K562 (cell line): ENCODE measurements around the gene C2orf66. TPM values are rescaled to one million over a fixed set of nuclear protein-coding genes. Genes with fewer than 3 reads are reported as not detected.

Experiments used
- ATAC-seq: fragments of 200-7000 bp; cut with Tn5 transposase; 3 replicates; pipeline ENCODE4 v1.9.1; 2020; ENCODE audit warnings: moderate library complexity
- BruUV-seq: library from RNA; stranded (reverse); fragments of 400-500 nt; replicated peaks from 2 replicates; lab custom pipeline; 2021; lab: Mats Ljungman, UMichigan
- CTCF ChIA-PET: fragments of 300-600 bp; formaldehyde crosslinking; extraction: SDS; loops from one replicate; lab custom pipeline; 2021; ENCODE audit warnings: low intra/inter-chr PET ratio; lab: Yijun Ruan, JAX
- POLR2A ChIA-PET: fragments of 300-600, 350-650 bp; sonication (Branson Sonifier 250); formaldehyde crosslinking; extraction: SDS; loops from one replicate; lab custom pipeline; 2021; ENCODE audit warnings: antibody characterized with exemption, inconsistent platforms; lab: Yijun Ruan, JAX
- DNase-seq, 4 experiments: peaks; one replicate each; pipeline versions ENCODE4 v3.0.0 to v3.0.0-alpha.2; 2011 to 2018; ENCODE audit warnings: low spot score in 3 of 4, mixed read lengths in 3 of 4; ENCODE audit errors: extremely low read depth in 1 of 4
- FAIRE-seq: peaks from 2 replicates; lab custom pipeline; 2011; peaks lifted over from hg19 to GRCh38; lab: Jason Lieb, UNC
- H2AFZ ChIP-seq: 2 replicates; pipeline ENCODE4 v1.6.0; 2011; ENCODE audit warnings: low read depth, low read length, control low read depth, inconsistent platforms
- H3K27ac ChIP-seq: fragments of 200-600 bp; 3 replicates; pipeline ENCODE4 v1.8.0; 2011; ENCODE audit warnings: low read depth, mild to moderate bottlenecking, control low read depth, inconsistent platforms, low read length, moderate library complexity, mixed read lengths; ENCODE audit errors: extremely low read depth
- H3K27me3 ChIP-seq, 2 experiments: fragments of 300-600 bp in 1 of 2; 2 replicates in 1 of 2; 3 replicates in 1 of 2; pipeline versions ENCODE4 v1.6.0 to v1.8.0; 2011; ENCODE audit warnings: inconsistent platforms in 2 of 2, low read length in 2 of 2, mild to moderate bottlenecking in 1 of 2, mixed read lengths in 1 of 2, moderate library complexity in 1 of 2; ENCODE audit not compliant: control insufficient read depth in 2 of 2, insufficient read depth in 2 of 2
- H3K36me3 ChIP-seq: fragments of 300-600 bp; 3 replicates; pipeline ENCODE4 v1.8.0; 2011; ENCODE audit warnings: mild to moderate bottlenecking, low read length, inconsistent platforms; ENCODE audit not compliant: control insufficient read depth, insufficient read depth
- H3K4me1 ChIP-seq, 2 experiments: fragments of 200-600 bp in 1 of 2; replicated peaks in 1 of 2; 2 replicates in 1 of 2; 3 replicates in 1 of 2; pipeline versions ENCODE4 v1.5.1 to v1.8.0; 2011; ENCODE audit warnings: inconsistent platforms in 2 of 2, low read length in 2 of 2, mild to moderate bottlenecking in 1 of 2, mixed read lengths in 1 of 2, moderate library complexity in 1 of 2; ENCODE audit not compliant: control insufficient read depth in 2 of 2, insufficient read depth in 2 of 2
- H3K4me2 ChIP-seq: 2 replicates; pipeline ENCODE4 v1.6.1; 2011; ENCODE audit warnings: low read length, control low read depth, inconsistent platforms, mixed read lengths; ENCODE audit not compliant: insufficient read depth
- H3K4me3 ChIP-seq: fragments of 200-600 bp; sonication (generic), shearing (Covaris generic); 2 replicates; pipeline ENCODE4 v1.5.1; 2016; ENCODE audit warnings: control low read depth, inconsistent platforms
- H3K79me2 ChIP-seq: fragments of 200-600 bp; 3 replicates; pipeline ENCODE4 v1.8.0; 2011; ENCODE audit warnings: low read length, inconsistent platforms; ENCODE audit not compliant: control insufficient read depth, insufficient read depth
- H3K9ac ChIP-seq, 2 experiments: 2 replicates each; pipeline versions ENCODE4 v1.6.0 to v1.6.1; 2011; ENCODE audit warnings: low read depth in 2 of 2, low read length in 2 of 2, control low read depth in 1 of 2, inconsistent platforms in 1 of 2, mild to moderate bottlenecking in 1 of 2, mixed read lengths in 1 of 2; ENCODE audit not compliant: insufficient read depth in 1 of 2
- H3K9me1 ChIP-seq: one replicate; pipeline ENCODE4 v1.6.0; 2011; ENCODE audit warnings: inconsistent platforms, mild to moderate bottlenecking, low read length, moderate library complexity; ENCODE audit not compliant: control insufficient read depth, insufficient read depth
- H3K9me3 ChIP-seq: replicated peaks from 2 replicates; pipeline ENCODE4 v1.5.1; 2011; ENCODE audit warnings: low read depth, low read length, inconsistent platforms; ENCODE audit not compliant: control insufficient read depth, insufficient read depth
- H4K20me1 ChIP-seq: replicated peaks from 2 replicates; pipeline ENCODE4 v1.6.1; 2011; ENCODE audit warnings: low read length, inconsistent platforms, mixed read lengths; ENCODE audit not compliant: control insufficient read depth, insufficient read depth
- RBFOX2 ChIP-seq: fragments of 200-400 bp; formaldehyde crosslinking; IDR thresholded peaks from 2 replicates; pipeline ENCODE4 v1.6.1; 2017; ENCODE audit warnings: low read depth, mild to moderate bottlenecking, low read length, moderate library complexity
- ZNF431 ChIP-seq: sonication (generic); formaldehyde crosslinking; IDR thresholded peaks from 2 replicates; pipeline ENCODE4 v1.8.0; 2022; ENCODE audit warnings: mild to moderate bottlenecking, missing genetic modification reagents
- WGBS: fragments of 100-300 bp; shearing (Covaris generic); methylation state at CpG from one replicate; pipeline ENCODE4 v1.1.6; 2016; ENCODE audit warnings: low coverage, mixed read lengths; ENCODE audit not compliant: insufficient coverage; ENCODE audit errors: missing lambda C conversion rate; 5-methylcytosine and 5-hydroxymethylcytosine counted together
- in situ Hi-C: fragments of 300-500 bp; cut with MboI; formaldehyde crosslinking; loops from 4 replicates; pipeline ENCODE4 v1.15.0; 2018; ENCODE audit warnings: inconsistent platforms, mixed read lengths
- intact Hi-C: fragments of 100-400 bp; cut with micrococcal nuclease; formaldehyde crosslinking; loops from 2 replicates; pipeline ENCODE4 v1.14.2; 2022
- polyA plus RNA-seq, 8 experiments: library from polyadenylated mRNA; depleted of rRNA in 4 of 8; stranded (reverse) in 5 of 8; unstranded in 3 of 8; fragments of >200 nt; fragmentation: Nextera tagmentation in 2 of 8; fragmentation: Illumina TruSeq in 1 of 8; extraction: Ambion mirVana in 2 of 8; extraction: Trizol in 1 of 8; gene quantifications; 2 replicates each; pipeline versions ENCODE4 v1.2.1 to v1.2.3, GENCODE V29; 2011 to 2014; ENCODE audit warnings: inconsistent platforms in 1 of 8, missing spikeins in 1 of 8
- total RNA-seq, 7 experiments: library from RNA; depleted of rRNA in 6 of 7; stranded (reverse); fragments of >200 nt in 6 of 7; fragmentation: Illumina TruSeq in 2 of 7; extraction: Trizol in 2 of 7; gene quantifications; 2 replicates each; pipeline versions ENCODE4 v1.2.1 to v1.2.3, GENCODE V29; 2011 to 2021; ENCODE audit warnings: low replicate concordance in 1 of 7
- TF ChIP-seq, protein P1 (sequence below): fragments of 250-450 bp; sonication (Bioruptor Pico); IDR thresholded peaks from 2 replicates; pipeline ENCODE4 v1.8.0; 2021; ENCODE audit warnings: moderate library complexity, mild to moderate bottlenecking, inconsistent platforms

C2orf66 gene
- total and polyA plus RNA-seq, 9 of the 15 experiments (the other 6 are each of a cell fraction or from before 2014, with no cell fraction given): not detected

DNA sequence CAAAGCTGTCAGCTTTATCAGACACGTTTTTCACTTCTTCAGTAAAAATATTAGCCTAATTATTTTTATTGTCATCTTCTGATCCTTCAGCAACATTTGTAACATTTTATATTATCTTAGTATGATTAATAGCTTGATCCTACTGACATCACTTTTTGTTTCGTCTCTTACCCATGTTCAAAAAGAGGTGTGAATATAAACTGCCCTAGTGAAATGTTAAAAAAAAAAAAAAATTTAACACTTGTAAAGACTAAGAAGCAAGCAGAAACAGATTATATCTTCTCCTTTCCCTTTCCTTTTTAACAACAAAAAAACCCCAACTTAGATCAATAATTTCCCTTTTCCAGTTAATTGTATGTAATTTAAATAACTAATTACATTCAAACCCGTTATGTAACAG lies 36.2 kb upstream of the C2orf66 start (continued):
- TF ChIP-seq, protein P1, sequence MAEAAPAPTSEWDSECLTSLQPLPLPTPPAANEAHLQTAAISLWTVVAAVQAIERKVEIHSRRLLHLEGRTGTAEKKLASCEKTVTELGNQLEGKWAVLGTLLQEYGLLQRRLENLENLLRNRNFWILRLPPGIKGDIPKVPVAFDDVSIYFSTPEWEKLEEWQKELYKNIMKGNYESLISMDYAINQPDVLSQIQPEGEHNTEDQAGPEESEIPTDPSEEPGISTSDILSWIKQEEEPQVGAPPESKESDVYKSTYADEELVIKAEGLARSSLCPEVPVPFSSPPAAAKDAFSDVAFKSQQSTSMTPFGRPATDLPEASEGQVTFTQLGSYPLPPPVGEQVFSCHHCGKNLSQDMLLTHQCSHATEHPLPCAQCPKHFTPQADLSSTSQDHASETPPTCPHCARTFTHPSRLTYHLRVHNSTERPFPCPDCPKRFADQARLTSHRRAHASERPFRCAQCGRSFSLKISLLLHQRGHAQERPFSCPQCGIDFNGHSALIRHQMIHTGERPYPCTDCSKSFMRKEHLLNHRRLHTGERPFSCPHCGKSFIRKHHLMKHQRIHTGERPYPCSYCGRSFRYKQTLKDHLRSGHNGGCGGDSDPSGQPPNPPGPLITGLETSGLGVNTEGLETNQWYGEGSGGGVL (CRISPR knock-in tag): no peak
- no peak for TF ChIP-seq RBFOX2

DNA sequence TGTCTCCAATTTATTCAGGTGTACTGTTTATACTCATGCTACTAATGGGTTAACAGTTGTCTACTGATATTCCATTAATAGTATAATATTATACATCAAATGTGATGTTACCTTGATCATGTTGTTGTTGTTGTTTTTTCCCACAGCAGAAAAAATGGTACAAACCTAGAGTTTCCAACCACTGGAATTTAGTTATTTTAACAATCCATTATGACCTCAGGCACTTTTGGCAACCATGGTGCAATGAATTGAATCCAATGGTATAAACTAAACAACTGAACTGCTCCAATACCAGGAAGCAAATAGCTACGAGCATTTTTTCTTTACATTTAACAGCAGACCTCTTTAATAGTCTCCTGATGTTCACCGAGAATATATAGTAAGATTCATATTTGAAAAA lies 31.0 kb upstream of the C2orf66 start:
- WGBS: 11% methylated on average over 2 of the region's 2 CpGs
- no TSS peak for BruUV-seq
- Histone ChIP-seq H3K4me1 (no peaks in the 10 kb centered on the region), H3K9me3 (no peaks in the 10 kb centered on the region), H3K4me2 (no peak overlapping the region), H2AFZ (no peak overlapping the region), H3K27ac (no peak overlapping the region), H3K9ac (no peak overlapping the region), H4K20me1 (no peaks in the 10 kb centered on the region), H3K9me1 (no peaks in the 10 kb centered on the region), H3K4me3 (no peak overlapping the region), H3K79me2 (no peaks in the 10 kb centered on the region), H3K27me3 (no peaks in the 10 kb centered on the region), H3K36me3 (no peaks in the 10 kb centered on the region)
- no peak for ATAC-seq
- in situ Hi-C loops: no loop called here
- no peak for DNase-seq
- ChIA-PET CTCF (no interaction called here), POLR2A (no interaction called here)
- TF ChIP-seq ZNF431: no peak
- FAIRE-seq: no peak
- intact Hi-C loops: no loop called here
